BJ (cell line): ENCODE results near the gene PDE4D. TPM values are rescaled to one million over a fixed set of nuclear protein-coding genes. Genes with fewer than 3 reads are reported as not detected.

Experiments
- CTCF ChIA-PET: fragments of 350-600 bp; formaldehyde crosslinking; extraction: SDS; loops from one replicate; lab custom pipeline; 2021; ENCODE audit warnings: antibody characterized with exemption, inconsistent platforms; lab: Yijun Ruan, JAX
- POLR2A ChIA-PET: fragments of 300-600 bp; sonication (Branson Sonifier 250); formaldehyde crosslinking; extraction: SDS; loops from one replicate; lab custom pipeline; 2021; ENCODE audit warnings: antibody characterized with exemption; lab: Charles Lee
- DNase-seq: peaks from one replicate; pipeline ENCODE4 v3.0.0-alpha.2; 2011; ENCODE audit warnings: low read depth
- H3K27me3 ChIP-seq: 2 replicates; pipeline ENCODE4 v1.6.0; 2011; ENCODE audit warnings: low read length; ENCODE audit not compliant: control insufficient read depth, insufficient read depth
- H3K36me3 ChIP-seq: 2 replicates; pipeline ENCODE4 v1.5.1; 2011; ENCODE audit warnings: low read length; ENCODE audit not compliant: control insufficient read depth, insufficient read depth
- H3K4me3 ChIP-seq: 2 replicates; pipeline ENCODE4 v1.5.1; 2011; ENCODE audit warnings: low read depth, mild to moderate bottlenecking, control low read depth, low read length
- polyA plus RNA-seq: library from polyadenylated mRNA; depleted of rRNA; stranded (reverse); fragments of >200 nt; gene quantifications from 2 replicates; pipeline ENCODE4 v1.2.3, GENCODE V29; 2011
- TF ChIP-seq, protein P1 (sequence below): IDR thresholded peaks from 2 replicates; pipeline ENCODE4 v1.5.1; 2011; ENCODE audit warnings: low read depth, mild to moderate bottlenecking, control low read depth, inconsistent platforms, low read length, moderate library complexity; ENCODE audit not compliant: insufficient read depth

Gene PDE4D
- polyA plus RNA-seq, 1 experiment: 2.8 TPM

DNA sequence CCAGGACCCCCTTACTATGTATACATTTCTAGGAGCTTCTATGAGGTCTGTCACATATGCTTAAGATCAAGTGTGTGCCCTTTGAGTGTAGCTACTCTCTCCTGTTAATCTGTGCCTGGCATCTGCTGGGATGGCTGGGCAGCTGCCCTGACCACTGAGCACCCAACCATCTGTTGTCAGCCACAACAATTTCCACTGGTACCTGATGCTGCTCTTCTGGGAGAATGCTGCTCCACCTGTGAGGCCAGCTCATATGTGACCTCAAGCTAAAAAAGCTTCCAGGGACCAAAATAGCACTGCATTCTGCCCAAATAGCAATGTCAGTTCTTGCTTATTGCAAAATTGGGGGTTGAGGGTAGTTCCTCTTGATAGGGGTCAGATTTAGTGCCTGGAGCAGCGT is 715.0 kb downstream of the PDE4D start:
- POLR2A ChIA-PET: no interaction called here

DNA sequence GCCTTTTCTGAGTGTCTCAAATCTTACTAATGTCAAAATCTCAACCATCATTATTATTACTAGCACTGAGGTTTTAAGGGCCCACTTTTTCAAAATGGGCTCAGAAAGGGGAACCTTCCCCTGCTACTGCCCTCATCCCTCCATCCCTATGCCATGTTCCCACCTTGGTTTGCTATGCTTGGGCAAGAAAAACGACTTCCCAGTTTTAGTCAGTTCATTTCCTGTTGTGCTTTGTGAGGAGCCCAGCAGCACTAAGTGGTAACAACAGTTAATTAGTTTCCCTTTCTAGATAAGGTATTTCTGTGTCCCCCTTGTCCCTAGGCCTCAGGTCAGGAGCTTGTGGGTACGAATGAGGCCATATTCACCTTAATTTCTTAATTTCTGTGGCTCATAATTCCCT is 715.5 kb downstream of the PDE4D start:
- Histone ChIP-seq H3K4me3 (no peak overlapping the region), H3K36me3 (no peaks in the 10 kb centered on the region), H3K27me3 (no peaks in the 10 kb centered on the region)
- ChIA-PET POLR2A (no interaction called here), CTCF (interaction anchor here (0.8 to 6.4 kb wide), 4 partner anchors 10 to 292 kb away, joined by 3 to 58 read pairs (median 12); no protein-coding TSS in a partner anchor)
- TF ChIP-seq, protein P1, sequence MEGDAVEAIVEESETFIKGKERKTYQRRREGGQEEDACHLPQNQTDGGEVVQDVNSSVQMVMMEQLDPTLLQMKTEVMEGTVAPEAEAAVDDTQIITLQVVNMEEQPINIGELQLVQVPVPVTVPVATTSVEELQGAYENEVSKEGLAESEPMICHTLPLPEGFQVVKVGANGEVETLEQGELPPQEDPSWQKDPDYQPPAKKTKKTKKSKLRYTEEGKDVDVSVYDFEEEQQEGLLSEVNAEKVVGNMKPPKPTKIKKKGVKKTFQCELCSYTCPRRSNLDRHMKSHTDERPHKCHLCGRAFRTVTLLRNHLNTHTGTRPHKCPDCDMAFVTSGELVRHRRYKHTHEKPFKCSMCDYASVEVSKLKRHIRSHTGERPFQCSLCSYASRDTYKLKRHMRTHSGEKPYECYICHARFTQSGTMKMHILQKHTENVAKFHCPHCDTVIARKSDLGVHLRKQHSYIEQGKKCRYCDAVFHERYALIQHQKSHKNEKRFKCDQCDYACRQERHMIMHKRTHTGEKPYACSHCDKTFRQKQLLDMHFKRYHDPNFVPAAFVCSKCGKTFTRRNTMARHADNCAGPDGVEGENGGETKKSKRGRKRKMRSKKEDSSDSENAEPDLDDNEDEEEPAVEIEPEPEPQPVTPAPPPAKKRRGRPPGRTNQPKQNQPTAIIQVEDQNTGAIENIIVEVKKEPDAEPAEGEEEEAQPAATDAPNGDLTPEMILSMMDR: no peak
- no peak for DNase-seq

More for the DNA sequence above, 715.0 kb downstream of the PDE4D start:
- no peak for DNase-seq
- TF ChIP-seq, protein P1: no peak
- Histone ChIP-seq H3K27me3 (0 out of 2 replicates have a peak, but pooled peaks cover 2% of the 10 kb centered on the region), H3K4me3 (no peak overlapping the region), H3K36me3 (no peaks in the 10 kb centered on the region)
- CTCF ChIA-PET: interaction anchor here (0.8 to 6.4 kb wide), 5 partner anchors 10 to 292 kb away, joined by 3 to 58 read pairs (median 5); no protein-coding TSS in a partner anchor

DNA sequence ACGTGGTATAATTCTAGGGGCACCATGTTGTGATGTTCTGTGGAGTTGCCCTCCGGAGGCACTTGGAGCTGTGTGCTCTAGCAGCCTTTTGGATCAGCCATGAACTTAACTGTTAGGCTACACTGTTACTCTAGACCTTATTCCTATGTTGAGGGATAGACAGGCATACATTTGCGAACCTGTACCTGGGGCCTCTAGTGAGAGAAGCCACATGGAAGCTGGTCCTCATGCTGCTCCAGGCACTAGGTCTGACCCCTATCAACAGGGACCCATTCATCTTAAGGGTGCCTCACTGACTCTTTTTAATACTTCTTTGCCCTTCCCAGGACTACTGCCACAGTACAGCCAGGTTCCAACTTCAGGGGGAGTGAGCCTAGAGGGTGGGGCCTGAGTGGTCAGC is 715.9 kb downstream of the PDE4D start:
- ChIA-PET POLR2A (no interaction called here), CTCF (interaction anchor here (0.8 to 6.4 kb wide), 4 partner anchors 11 to 291 kb away, joined by 3 to 58 read pairs (median 12); no protein-coding TSS in a partner anchor)
- Histone ChIP-seq H3K36me3 (no peaks in the 10 kb centered on the region), H3K4me3 (no peak overlapping the region), H3K27me3 (no peaks in the 10 kb centered on the region)
- TF ChIP-seq, protein P1: no peak
- DNase-seq: no peak

DNA sequence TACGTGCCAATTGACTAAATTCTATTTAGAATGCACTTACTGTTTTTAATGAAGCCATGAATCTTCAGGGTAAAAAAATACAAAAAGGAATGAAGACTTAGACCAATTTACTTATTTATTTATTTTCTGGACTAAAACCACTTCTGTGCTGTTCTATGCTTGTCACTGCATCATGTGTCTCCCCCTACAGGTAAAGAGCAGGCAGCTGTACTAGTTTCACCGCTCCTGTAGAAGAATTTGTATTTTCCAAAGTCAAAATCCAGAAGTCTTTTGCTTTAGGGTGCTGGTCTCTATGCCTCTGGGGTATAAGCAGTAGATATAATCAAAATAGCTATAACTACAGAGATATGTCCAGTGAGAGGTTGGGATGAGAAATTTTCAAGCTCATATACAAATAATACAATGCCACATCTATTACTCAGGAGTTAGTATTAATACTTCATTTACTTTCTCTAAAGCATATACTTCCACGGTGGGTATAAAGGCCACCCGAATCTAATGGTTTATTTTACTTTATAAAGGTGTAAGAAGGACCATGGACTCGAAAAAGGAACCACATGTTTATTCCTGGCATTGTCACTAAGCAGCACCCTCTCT is 719.2 kb downstream of the PDE4D start:
- POLR2A ChIA-PET: no interaction called here
- H3K27me3 ChIP-seq: no peaks in the 10 kb centered on the region
- no peak for DNase-seq
- TF ChIP-seq, protein P1: peak; percentile 89
- H3K36me3 ChIP-seq: no peaks in the 10 kb centered on the region
- CTCF ChIA-PET: interaction anchor here (0.6 to 6.4 kb wide), 35 partner anchors 9 to 301 kb away, joined by 3 to 84 read pairs (median 4); no protein-coding TSS in a partner anchor
- H3K4me3 ChIP-seq: no peak overlapping the region

DNA sequence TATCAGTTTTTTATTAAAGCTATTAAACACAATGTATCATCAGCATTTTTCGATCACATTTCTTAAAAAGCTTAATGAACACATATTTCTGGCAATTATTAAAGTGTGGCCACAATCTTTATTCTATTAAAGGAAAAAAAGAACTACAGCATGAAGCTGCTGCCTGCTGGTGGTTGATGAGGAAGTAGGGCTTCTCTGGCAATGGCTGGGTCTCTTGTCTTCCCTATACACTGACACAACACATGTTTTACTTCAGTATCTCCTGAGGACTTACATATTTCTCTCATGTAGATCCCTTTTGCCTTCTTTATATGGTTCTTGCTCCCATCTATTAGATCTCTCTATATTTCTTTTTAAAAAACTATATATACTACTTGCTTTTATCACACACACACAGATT is 719.9 kb downstream of the PDE4D start:
- no peak overlapping the region for H3K4me3 ChIP-seq
- no peaks in the 10 kb centered on the region for H3K27me3 ChIP-seq
- TF ChIP-seq, protein P1: peak; percentile 24; the same call in 1 of the 2 replicates
- ChIA-PET CTCF (interaction anchor here (0.6 to 6.4 kb wide), 34 partner anchors 10 to 301 kb away, joined by 3 to 84 read pairs (median 4); no protein-coding TSS in a partner anchor), POLR2A (no interaction called here)
- no peak for DNase-seq
- no peaks in the 10 kb centered on the region for H3K36me3 ChIP-seq
